GM18951 (cell line): ENCODE measurements around the gene GGA2.

Source experiments
- POLR2A ChIP-seq: IDR thresholded peaks from 4 replicates; pipeline ENCODE4 v1.6.1; 2011; ENCODE audit warnings: mild to moderate bottlenecking; ENCODE audit not compliant: insufficient read length, insufficient read depth; ENCODE audit errors: extremely low read depth
- in situ Hi-C: fragments of 300-500 bp; cut with MboI; formaldehyde crosslinking; loops from one replicate; pipeline ENCODE4 v1.12.0; 2022; ENCODE audit warnings: low sequenced_read_pairs, mixed read lengths, inconsistent platforms; ENCODE audit not compliant: unreplicated experiment

Gene GGA2

DNA sequence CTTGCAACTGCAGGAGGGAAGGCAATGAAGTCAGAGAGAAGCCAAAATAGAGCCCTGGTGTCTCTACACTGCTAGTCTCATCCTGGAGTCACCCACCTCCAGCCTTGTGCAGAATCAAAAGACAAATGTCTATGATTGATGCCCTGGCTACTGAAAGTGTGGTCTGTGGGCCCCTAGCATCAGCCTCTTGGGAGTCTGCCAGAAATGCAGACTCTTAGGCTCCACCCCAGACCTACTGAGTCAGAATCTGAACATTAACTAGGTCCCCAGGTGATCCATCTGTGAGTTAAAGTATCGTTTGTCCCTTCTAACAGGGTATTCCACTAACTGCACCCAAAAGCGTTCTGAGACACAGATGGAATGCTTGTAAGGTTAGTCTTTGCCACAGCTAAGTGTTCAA is 25.6 kb upstream of the GGA2 start:
- TF ChIP-seq POLR2A: no peak
- in situ Hi-C loops: no loop called here

DNA sequence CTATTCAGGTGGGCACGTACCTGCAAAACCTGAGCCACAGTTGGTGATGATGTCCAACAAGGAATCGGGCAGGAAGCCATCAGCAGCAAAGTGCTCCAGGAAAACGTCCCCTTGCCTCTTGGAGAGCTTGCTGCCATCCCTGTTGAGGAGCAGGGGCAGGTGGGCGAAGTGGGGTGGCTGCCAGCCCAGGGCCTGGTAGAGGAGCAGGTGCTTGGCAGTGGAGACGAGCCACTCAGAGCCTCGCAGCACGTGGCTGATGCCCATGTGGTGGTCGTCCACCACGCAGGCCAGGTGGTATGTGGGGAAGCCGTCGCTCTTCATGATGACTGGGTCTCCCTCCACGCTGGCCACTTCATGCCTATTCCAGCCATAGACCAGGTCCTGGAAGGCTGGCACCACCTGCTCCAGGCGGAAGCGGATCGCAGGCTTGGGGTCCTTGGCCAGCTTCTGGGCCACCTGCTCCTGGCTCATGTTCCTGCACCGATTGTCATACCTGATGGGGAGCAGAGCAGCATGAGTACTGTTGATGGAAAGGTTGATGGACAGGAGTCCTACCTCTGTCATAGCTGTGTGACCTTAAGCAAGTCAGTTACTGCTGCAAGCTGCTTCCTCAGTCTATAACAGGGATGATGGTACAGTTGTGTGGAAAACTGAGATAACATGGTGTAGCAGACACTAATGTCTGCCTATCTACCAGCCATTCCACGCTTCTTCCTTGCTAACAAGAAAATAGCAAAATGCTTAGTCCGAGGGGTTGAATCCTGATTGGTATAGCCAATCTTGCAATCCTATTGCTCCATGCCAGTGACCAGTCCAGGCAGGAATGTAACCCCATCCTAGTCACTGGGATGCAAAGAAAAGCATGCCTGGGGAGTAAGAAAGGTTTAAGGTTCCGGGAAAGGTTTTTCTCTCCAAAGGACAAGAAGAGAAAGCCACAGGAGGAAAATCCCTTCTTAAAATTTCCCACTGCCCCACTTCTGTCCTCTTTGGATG is 24.9 kb upstream of the GGA2 start:
- in situ Hi-C loops: no loop called here
- TF ChIP-seq POLR2A: no peak

DNA sequence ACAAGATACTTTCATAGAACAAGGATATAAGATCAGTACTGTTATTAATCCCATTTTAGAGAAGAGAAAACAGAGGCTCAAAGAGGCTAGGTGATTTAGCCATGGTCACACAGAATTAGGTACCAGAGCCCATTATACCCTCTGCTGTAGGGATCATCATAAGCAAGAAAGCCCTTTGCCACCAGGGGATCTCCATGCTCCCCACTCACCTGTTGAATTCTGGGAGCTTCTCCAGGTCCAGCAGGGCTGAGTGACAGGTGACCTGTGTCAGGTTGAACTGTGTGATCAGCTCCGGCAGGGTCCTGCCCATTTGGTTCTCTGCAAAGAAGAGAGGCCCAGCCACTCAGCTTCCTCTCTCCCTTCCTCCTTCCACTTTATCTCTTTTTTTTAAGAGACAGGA is 22.2 kb upstream of the GGA2 start:
- no peak for TF ChIP-seq POLR2A

DNA sequence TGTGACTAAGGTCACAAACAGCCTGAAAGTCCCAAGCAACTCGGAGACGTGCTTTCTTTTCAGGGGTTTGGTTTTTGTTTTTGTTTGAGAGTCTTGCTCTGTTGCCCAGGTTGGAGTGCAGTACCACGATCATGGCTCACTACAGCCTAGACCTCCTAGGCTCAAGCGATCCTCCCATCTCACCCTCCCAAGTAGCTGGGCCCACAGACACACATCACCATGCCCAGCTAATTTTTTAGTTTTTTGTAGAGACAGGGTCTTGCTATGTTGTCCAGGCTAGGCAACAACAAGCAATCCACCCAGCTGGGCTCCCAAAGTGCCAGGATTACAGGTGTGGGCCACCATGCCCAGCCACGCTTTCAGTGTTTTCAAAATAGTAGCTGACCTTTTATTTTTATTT is 19.8 kb upstream of the GGA2 start:
- in situ Hi-C loops: no loop called here
- TF ChIP-seq POLR2A: no peak

More for the DNA sequence above, 22.2 kb upstream of the GGA2 start:
- in situ Hi-C loops: no loop called here

DNA sequence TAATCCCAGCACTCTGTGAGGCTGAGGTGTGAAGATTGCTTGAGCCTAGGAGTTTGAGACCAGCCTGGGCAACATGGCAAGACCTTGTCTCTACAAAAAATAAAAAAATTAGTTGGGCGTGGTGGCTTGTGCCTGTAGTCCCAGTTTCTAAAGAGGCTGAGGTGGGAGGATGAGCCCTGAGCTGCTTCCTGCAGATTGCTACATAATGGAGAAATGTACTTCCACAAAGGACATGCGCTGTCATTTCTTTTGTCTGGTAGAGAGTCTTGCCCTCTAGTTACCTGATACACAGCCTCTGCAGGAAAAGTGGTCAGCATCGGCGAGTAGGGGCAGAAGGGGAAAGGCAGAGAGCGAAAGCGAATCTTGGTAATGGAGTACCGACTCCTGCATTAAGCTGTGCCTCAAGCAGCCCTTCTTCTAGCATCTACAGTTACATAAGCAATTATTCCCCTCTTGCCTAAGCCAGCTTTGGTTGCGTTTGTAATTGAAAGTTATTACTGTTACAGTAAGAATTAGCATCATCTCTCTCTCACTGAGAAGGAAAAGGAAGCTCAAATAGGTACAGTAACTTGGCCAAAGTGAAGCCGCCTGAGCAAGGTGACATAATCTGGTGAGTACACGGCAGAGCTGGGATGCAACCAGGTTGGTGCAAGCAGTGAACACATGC is 18.5 kb upstream of the GGA2 start:
- no peak for TF ChIP-seq POLR2A
- in situ Hi-C loops: no loop called here

DNA sequence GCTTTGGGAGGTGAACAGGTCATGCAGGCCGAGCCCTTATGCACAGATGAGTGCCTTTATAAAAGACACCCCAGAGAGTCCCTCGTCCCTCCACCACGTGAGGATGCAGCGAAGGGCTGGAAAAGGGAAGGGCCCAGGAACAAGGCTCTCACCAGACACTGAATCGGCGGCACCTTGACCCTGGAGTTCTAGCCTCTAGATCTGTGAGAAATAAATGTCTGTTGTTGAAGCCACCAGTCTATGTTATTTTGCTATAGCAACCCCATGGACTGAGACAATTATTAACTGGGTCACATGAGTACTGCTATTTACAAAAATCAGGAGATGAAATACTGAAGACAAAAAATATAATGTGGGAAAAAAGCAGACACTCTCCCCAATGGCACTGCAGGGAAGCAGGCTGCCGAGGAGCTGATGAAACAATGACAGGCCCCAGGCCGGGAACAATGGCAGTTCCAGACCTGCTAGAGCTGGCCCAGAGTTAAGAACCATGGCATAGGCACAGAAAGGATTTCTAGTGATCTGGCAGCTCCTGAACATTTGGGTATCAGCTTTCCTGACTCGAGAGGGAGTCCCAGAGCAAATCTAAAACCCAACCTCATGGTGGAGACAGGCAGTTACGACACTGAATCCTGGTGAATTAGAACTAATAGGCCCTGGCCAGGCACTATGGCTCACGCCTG is 17.8 kb upstream of the GGA2 start:
- in situ Hi-C loops: no loop called here
- no peak for TF ChIP-seq POLR2A

DNA sequence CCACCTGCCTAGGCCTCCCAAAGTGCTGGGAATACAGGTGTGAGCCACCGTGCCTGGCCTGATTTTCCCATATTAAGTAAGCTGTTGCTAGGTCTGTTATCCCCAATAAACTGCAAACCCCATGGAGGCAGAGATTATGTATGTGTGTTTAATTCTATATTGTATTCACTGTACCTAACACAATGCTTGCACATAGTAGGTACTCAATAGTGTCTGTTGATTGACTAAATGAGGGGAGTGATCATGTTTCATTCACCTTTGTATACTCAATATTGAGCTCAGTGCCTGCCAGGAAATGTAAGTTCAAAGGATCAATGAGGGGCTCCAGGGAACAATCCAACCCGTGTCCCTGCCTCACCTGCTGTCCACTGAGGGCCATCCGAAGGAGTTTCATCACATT is 14.6 kb upstream of the GGA2 start:
- in situ Hi-C loops: no loop called here
- no peak for TF ChIP-seq POLR2A

DNA sequence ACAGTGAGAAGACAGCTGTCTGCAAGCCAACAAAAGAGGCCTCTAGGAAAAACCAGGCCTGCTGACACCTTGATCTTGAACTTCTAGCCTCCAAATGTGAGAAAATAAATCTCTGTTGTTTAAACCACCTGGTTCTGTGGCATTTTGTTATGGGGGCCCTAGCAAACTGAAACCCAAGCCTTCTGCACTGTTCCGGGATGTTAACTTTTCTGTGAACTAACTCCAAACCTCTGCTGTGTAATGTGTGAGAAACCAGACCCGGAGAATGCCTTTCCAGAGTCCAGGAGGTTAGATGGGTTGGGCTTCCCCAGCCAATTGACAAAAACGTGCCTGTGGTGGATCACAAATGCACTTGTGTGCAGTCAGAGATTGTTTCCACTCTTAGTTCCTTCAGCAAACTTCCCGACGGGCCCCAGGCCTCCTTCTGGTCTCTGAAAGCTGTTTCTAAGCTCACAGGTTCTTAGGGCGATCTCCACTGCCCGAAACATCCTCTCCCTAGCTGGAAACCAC is 13.6 kb upstream of the GGA2 start:
- TF ChIP-seq POLR2A: no peak
- in situ Hi-C loops: no loop called here

DNA sequence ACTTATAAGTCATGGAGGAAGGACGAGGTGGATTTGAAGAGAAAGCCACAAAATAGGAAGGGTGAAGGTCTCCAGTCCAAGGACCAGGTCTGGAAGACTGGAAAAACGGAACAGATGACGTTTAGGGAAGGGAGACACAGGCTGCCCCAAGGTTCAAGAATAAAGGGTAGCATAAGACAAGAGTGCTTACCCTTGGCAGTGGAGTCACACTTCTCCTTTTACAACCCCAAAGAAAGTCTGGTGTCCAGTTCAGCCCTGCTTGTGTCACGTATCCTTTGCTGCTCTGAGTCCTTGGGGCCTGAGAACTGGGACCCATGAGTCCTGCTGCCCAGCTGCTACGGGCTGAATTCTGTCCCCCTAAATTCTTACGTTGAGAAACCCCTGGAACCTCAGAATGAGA is 13.0 kb upstream of the GGA2 start:
- in situ Hi-C loops: no loop called here
- no peak for TF ChIP-seq POLR2A

DNA sequence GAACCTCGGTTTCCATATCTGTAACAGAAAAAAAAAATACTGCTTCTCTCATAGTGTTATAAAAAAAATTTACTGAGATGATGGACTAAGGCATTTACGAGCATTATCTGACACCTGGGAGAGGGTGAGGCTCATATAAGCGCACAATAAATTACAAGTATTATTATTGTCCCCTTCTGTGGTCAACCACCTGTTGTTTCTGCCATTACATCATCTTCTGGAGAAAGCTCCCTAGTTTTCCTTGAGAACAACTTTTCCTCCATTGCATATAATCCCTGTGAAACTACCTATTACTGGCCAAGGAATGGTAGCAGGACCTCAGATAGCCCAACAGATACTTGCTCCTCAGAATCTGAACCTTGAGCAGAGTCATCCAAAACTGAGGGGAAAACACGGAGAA is 11.7 kb upstream of the GGA2 start:
- TF ChIP-seq POLR2A: no peak
- in situ Hi-C loops: no loop called here

DNA sequence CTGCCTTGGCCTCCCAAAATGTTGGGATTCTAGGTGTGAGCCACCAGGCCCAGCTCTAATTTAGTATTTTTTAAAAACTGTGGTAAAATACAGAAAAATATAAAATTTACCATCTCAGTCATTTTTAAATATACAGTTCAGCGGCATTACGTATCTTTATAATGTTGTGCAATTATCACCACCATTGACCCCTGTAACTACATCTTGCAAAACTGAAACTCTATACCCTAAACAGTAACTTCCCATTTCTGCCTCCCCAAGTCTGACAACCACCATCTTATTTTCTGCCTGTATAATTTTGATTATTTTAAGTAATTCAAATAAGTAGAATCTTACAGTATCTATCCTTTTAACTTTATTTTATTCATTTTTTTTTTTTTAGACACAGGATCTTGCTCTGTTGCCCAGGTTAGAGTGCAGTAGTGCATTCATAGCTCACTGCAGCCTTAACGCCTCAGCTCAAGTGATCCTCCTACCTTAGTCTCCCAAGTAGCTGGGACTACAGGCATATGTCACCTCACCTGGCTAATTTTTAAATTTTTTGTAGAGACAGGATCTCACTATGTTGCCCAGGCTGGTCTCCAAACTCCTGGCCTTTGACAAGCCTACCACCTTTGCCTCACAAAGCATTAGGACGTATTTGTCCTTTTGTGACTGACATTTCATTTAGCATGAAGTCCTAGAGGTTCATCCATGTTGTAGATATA is 10.9 kb upstream of the GGA2 start:
- in situ Hi-C loops: no loop called here
- no peak for TF ChIP-seq POLR2A

DNA sequence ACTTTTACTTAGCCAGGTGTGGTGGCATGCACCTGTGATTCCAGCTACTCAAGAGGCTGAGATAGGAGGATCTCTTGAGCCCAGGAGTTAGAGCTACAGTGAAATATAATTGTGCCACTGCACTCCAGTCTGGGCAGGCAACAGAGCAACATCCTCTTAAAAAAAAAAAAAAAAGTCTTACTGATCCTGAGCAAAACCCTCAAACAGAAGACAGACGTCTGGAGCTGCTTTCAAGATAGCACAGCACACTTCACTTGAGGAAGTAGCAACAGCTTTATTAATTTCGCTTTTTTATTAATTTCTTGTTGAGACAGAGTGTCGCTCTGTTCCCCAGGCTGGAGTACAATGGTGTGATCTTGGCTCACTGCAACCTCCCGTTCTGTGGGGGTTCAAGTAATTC is 10.2 kb upstream of the GGA2 start:
- in situ Hi-C loops: no loop called here
- TF ChIP-seq POLR2A: no peak

DNA sequence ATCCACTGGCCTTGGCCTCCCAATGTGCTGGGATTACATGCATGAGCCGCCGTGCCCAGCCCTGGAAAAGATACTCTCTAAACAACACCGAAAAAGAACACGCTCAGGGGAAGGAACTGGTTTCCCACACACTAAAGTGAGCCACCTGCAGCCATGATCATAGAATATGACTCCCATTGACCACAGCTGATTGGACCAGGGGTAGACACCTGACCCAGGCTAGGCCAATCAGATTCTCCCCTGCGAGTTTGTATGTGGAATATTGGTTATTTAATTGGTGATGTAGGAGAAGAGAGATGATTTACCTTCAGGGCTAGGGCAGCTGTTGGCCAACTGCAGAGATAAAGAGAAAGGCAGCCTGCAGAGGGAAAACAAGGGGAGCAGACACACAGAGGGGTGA is 9.0 kb upstream of the GGA2 start:
- in situ Hi-C loops: no loop called here
- TF ChIP-seq POLR2A: no peak

DNA sequence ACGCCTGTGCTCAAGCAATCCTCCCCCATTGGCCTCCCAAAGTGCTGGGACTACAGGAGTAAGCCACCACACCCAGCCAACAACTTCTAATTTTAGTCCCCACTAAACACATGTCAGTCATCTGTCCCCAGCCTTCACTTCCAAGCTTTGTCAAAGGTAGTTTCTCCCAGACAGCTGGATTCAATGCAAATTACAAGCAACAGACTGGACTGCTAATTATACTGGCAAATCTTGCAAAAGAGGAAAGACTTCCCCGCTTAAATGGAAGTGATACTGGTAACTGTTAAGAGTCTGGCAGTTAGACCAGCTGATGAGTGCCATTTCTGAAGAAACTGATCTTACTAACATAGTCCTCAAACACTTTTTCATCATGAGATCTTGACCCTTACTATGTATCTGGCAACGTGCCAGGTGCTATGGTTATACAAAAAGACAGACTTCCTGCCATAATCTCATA is 8.2 kb upstream of the GGA2 start:
- TF ChIP-seq POLR2A: no peak
- in situ Hi-C loops: no loop called here
